HG03196 (cell line): ENCODE measurements around the gene POLR2M.
A peak's percentile ranks its signal among the peaks of the same experiment; 100 is the strongest.

ENCODE experiments used
- ATAC-seq: cut with Tn5 transposase; IDR thresholded peaks from one replicate; pipeline ENCODE4 v1.9.1; 2021; ENCODE audit not compliant: unreplicated experiment

POLR2M gene

GRCh38 chr15:57706405-57707209 lies at the start of gene POLR2M:
POLR2M (plus strand) TSS chr15:57706714; CDS start chr15:57706843, 129 bp downstream.
- peak; percentile 94 for ATAC-seq

- ATAC-seq: no peak
These were observed 48.9 kb upstream of the POLR2M start for GRCh38 chr15:57657619-57658018.

- ATAC-seq: no peak
These were observed 44.3 kb upstream of the POLR2M start for GRCh38 chr15:57662091-57662744.

- ATAC-seq: no peak
These were observed 43.7 kb upstream of the POLR2M start for GRCh38 chr15:57662802-57663201.

GRCh38 chr15:57663262-57663661 lies 43.3 kb upstream of the POLR2M start:
- no peak for ATAC-seq

- ATAC-seq: no peak
These were observed 41.3 kb upstream of the POLR2M start for GRCh38 chr15:57665194-57665593.

- ATAC-seq: no peak
These were observed 40.6 kb upstream of the POLR2M start for GRCh38 chr15:57665939-57666338.

GRCh38 chr15:57667171-57667849 lies 39.2 kb upstream of the POLR2M start:
- ATAC-seq: no peak

- no peak for ATAC-seq
These were observed 38.5 kb upstream of the POLR2M start for GRCh38 chr15:57668016-57668415.

GRCh38 chr15:57671636-57672035 lies 34.9 kb upstream of the POLR2M start:
- ATAC-seq: no peak

- ATAC-seq: no peak
These were observed 30.9 kb upstream of the POLR2M start for GRCh38 chr15:57675481-57676181.

GRCh38 chr15:57676585-57676984 lies 29.9 kb upstream of the POLR2M start:
- no peak for ATAC-seq

GRCh38 chr15:57677204-57677603 lies 29.3 kb upstream of the POLR2M start:
- ATAC-seq: no peak

- ATAC-seq: no peak
These were observed 26.5 kb upstream of the POLR2M start for GRCh38 chr15:57680021-57680420.

- ATAC-seq: no peak
These were observed 25.5 kb upstream of the POLR2M start for GRCh38 chr15:57681011-57681410.

- no peak for ATAC-seq
These were observed 23.0 kb upstream of the POLR2M start for GRCh38 chr15:57683481-57683880.

- ATAC-seq: no peak
These were observed 21.9 kb upstream of the POLR2M start for GRCh38 chr15:57684491-57685151.

GRCh38 chr15:57685306-57686095 lies 21.0 kb upstream of the POLR2M start:
- ATAC-seq: no peak

GRCh38 chr15:57686657-57687056 lies 19.9 kb upstream of the POLR2M start:
- no peak for ATAC-seq
